ENCODE results near the gene OR10S1.
"Not testable (repeated sequence)": the region's sequence is repeated elsewhere in the genome, so short reads cannot be mapped to it uniquely, and the experiment has no call there.

Gene OR10S1

GRCh38 chr11:123977731-123978347 is at the start of gene OR10S1:
Gene OR10S1 (minus strand): TSS chr11:123977781. CDS start chr11:123977664, 117 bp downstream.
- DNase-seq (ENCODE audit: low read depth), result no peak
- H3K4me3 ChIP-seq (ENCODE audit: low read depth, low read length), result no peak within 1 kb of the TSS
- TF ChIP-seq, protein P1, sequence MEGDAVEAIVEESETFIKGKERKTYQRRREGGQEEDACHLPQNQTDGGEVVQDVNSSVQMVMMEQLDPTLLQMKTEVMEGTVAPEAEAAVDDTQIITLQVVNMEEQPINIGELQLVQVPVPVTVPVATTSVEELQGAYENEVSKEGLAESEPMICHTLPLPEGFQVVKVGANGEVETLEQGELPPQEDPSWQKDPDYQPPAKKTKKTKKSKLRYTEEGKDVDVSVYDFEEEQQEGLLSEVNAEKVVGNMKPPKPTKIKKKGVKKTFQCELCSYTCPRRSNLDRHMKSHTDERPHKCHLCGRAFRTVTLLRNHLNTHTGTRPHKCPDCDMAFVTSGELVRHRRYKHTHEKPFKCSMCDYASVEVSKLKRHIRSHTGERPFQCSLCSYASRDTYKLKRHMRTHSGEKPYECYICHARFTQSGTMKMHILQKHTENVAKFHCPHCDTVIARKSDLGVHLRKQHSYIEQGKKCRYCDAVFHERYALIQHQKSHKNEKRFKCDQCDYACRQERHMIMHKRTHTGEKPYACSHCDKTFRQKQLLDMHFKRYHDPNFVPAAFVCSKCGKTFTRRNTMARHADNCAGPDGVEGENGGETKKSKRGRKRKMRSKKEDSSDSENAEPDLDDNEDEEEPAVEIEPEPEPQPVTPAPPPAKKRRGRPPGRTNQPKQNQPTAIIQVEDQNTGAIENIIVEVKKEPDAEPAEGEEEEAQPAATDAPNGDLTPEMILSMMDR (IDR thresholded peaks at IDR 0.05; ENCODE audit: control insufficient read depth, extremely low read depth, insufficient read depth), result no peak

DNA sequence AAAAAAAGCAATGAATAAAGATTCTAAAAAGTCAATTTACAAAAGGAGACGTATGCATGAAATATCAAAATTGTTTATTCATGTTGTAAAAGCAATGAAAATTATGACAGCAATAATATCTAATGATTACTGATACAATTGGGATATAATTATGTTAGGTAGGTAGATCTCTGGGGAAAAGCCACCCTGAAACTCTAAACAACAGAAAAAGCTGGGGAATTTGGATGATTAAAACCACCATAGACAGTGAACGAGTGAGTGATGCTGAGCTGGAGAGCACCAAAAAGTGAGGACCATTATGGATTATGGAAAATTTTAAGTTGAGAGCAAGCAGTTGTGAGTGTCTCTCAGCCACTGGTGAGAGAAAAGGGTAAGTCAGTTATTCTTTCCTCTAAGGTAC is 48.9 kb upstream of the OR10S1 start, which contains the start of gene OR10G8:
OR10G8 (plus strand) TSS at position 301 of the 400 bp plus-strand sequence. CDS start 2,825 bp downstream, outside the sequence.
- TF ChIP-seq, protein P1 (IDR thresholded peaks at IDR 0.05; ENCODE audit: control insufficient read depth, extremely low read depth, insufficient read depth), result no peak
- DNase-seq (ENCODE audit: low read depth), result no peak
- no peak within 1 kb of the TSS for H3K4me3 ChIP-seq (ENCODE audit: low read depth, low read length)

DNA sequence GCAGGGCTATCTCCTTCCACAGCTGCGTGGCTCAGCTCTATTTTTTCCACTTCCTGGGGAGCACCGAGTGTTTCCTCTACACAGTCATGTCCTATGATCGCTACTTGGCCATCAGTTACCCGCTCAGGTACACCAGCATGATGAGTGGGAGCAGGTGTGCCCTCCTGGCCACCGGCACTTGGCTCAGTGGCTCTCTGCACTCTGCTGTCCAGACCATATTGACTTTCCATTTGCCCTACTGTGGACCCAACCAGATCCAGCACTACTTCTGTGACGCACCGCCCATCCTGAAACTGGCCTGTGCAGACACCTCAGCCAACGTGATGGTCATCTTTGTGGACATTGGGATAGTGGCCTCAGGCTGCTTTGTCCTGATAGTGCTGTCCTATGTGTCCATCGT is 38.3 kb upstream of the OR10S1 start:
- not testable (repeated sequence) for H3K4me3 ChIP-seq (ENCODE audit: low read depth, low read length); DNase-seq (ENCODE audit: low read depth)

DNA sequence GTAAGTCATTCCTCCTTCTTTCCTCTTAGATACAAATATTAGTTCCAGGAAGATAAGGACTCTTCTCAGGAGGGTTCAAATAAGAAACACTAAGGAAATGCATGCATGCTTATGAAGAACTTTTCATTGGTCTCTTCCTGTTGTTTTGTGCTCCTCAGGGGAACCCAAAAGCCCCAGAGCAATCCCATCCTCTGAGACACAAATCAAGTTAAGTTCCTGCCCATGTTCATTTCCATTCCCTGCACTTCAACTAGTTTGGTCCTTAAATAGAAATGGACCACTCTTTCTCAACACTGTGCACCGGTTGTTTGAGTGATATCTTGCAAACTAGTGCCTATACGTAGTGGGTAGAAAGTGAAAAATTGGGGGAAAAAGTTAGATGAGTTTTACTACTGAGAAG is 35.1 kb upstream of the OR10S1 start, which contains the start of gene OR10G4:
OR10G4 (plus strand) TSS at position 301 of the 400 bp plus-strand sequence. CDS start 2,578 bp downstream, outside the sequence.
- DNase-seq (ENCODE audit: low read depth), result no peak
- no peak within 1 kb of the TSS for H3K4me3 ChIP-seq (ENCODE audit: low read depth, low read length)
- TF ChIP-seq, protein P1 (IDR thresholded peaks at IDR 0.05; ENCODE audit: control insufficient read depth, extremely low read depth, insufficient read depth), result no peak

DNA sequence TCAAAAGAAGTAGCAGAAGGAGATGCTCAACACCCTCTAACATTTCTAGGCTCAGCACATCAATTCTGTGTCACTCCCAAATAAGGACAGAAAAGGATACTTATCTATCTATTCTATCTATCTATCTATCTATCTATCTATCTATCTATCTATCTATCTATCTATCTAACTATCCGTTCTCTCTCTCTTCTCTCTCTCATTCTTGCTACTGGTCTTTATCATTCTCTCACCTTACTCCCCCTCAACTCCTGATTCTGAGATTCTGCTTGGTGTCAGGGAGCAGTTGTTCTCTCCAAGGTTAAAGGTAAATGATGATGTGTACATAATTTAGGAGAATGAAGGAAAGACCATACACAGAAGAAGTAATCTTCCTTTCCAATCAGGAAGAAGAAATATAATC is 17.5 kb upstream of the OR10S1 start, which contains the start of gene OR10G6:
OR10G6 (minus strand) TSS at position 43 of the 400 bp plus-strand sequence; CDS start at position 43, 0 bp downstream.
- no peak within 1 kb of the TSS for H3K4me3 ChIP-seq (ENCODE audit: low read depth, low read length)
- TF ChIP-seq, protein P1 (IDR thresholded peaks at IDR 0.05; ENCODE audit: control insufficient read depth, extremely low read depth, insufficient read depth), result no peak
- no peak for DNase-seq (ENCODE audit: low read depth)

DNA sequence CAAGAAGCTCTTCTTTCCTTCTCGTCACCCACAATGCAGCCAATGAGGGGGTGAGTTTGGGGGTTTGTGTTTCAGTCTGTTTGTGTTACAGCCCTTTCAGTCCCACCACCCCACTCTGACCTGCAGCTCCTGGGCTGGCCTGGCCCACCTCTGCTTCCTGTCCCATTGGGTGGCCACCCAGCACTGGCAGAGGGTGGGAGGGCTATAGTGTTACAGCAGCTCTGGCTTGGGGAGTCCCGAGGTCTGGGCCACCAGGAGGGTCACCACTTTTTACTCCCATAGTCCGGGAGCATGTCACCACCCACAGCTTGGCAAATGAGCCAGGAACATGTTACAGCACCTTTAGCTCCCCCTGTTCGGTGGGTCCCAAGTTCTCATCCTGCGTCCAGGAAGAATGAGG is 1.7 kb upstream of the OR10S1 start:
- no peak for DNase-seq (ENCODE audit: low read depth)
- no peak overlapping the region for H3K4me3 ChIP-seq (ENCODE audit: low read depth, low read length)
- TF ChIP-seq, protein P1 (IDR thresholded peaks at IDR 0.05; ENCODE audit: control insufficient read depth, extremely low read depth, insufficient read depth), result no peak

DNA sequence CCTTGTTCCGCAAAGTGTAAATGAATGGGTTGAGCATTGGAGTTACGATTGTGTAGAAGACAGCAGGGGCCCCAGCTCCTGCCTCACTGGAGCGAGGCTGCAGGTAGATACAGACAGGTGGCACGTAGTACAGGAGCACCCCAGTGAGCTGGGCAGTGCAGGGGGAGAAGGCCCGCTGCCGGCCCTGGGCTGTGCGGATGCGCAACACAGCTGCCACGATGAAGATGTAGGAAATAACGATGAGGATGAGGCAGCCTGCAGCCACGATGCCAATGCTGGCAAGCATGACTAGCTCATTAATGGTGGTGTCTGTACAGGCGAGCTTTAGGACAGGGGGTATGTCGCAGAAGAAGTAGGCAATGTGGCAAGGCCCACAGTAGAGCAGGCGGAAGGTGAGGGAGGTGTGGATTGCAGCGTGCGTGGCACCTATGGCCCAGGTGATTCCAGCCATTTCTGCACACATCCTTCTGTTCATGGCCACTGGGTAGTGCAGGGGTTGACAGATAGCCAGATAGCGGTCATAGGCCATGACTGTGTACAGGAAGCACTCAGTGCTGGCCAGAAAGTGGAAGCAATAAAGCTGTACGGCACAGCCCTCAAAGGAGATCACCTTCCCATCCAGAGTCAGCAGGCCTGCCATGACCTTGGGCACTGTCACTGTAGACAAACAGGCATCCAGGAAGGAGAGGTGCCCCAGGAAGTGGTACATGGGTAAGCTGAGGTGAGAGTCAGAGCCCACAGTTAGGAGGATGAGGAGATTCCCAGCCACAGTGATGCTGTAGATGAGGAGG is 616 bp downstream of the OR10S1 start:
- H3K4me3 ChIP-seq (ENCODE audit: low read depth, low read length), result no peak overlapping the region
- TF ChIP-seq, protein P1 (IDR thresholded peaks at IDR 0.05; ENCODE audit: control insufficient read depth, extremely low read depth, insufficient read depth), result no peak
- no peak for DNase-seq (ENCODE audit: low read depth)
